Spleen (tissue), 11 donors: ENCODE measurements around the gene HGS. TPM values are rescaled to one million over a fixed set of nuclear protein-coding genes. Genes with fewer than 3 reads are reported as not detected.
A peak's percentile ranks its signal among the peaks of the same experiment; 100 is the strongest.

Experiments used
- DNase-seq: peaks from one replicate; pipeline ENCODE4 v3.0.0-alpha.2; 2020
- H3K27ac ChIP-seq, 8 donors: fragments of 200-600 bp; sonication (generic) in 7 of 8; 1 replicate in 4 of 8; 2 replicates in 4 of 8; pipeline versions ENCODE4 v1.5.0 to v1.8.0; 2016 to 2021; ENCODE audit warnings: inconsistent platforms in 4 of 8, mild to moderate bottlenecking in 4 of 8, moderate library complexity in 1 of 8
- H3K27me3 ChIP-seq, 7 donors: fragments of 200-600 bp; sonication (generic) in 6 of 7; replicated peaks in 1 of 7; 1 replicate in 4 of 7; 2 replicates in 3 of 7; pipeline versions ENCODE4 v1.5.0 to v1.8.0; 2016 to 2021; ENCODE audit warnings: inconsistent platforms in 3 of 7, mild to moderate bottlenecking in 1 of 7
- H3K36me3 ChIP-seq, 6 donors: fragments of 200-600 bp; sonication (generic) in 5 of 6; 1 replicate in 4 of 6; 2 replicates in 2 of 6; pipeline versions ENCODE4 v1.5.0 to v1.8.0; 2016 to 2021; ENCODE audit warnings: inconsistent platforms in 2 of 6
- H3K4me1 ChIP-seq, 6 donors: fragments of 200-600 bp; sonication (generic) in 5 of 6; 1 replicate in 3 of 6; 2 replicates in 3 of 6; pipeline versions ENCODE4 v1.5.0 to v1.8.0; 2016 to 2021; ENCODE audit warnings: inconsistent platforms in 3 of 6
- H3K4me3 ChIP-seq, 8 donors: fragments of 200-600 bp; sonication (generic) in 7 of 8; 1 replicate in 4 of 8; 2 replicates in 4 of 8; pipeline versions ENCODE4 v1.5.0 to v1.8.0; 2016 to 2021; ENCODE audit warnings: inconsistent platforms in 4 of 8, mild to moderate bottlenecking in 4 of 8, moderate library complexity in 2 of 8
- H3K9me3 ChIP-seq, 8 donors: fragments of 200-600 bp; sonication (generic) in 7 of 8; 1 replicate in 4 of 8; 2 replicates in 4 of 8; pipeline versions ENCODE4 v1.5.0 to v1.8.0; 2016 to 2021; ENCODE audit warnings: inconsistent platforms in 4 of 8
- POLR2A ChIP-seq, 3 donors: fragments of 450-650 bp; IDR thresholded peaks; one replicate each; pipeline ENCODE4 v1.5.1; 2017; ENCODE audit warnings: antibody characterized with exemption in 3 of 3, mild to moderate bottlenecking in 1 of 3
- POLR2AphosphoS5 ChIP-seq, 3 donors: sonication (generic); formaldehyde crosslinking; IDR thresholded peaks; one replicate each; pipeline ENCODE4 v1.5.1; 2017; ENCODE audit warnings: antibody characterized with exemption in 3 of 3
- WGBS, 5 donors: extraction: QIAGEN DNeasy Blood & Tissue Kit in 3 of 5; methylation state at CpG; one replicate each; pipeline versions ENCODE4 v1.1.5 to v1.1.7; 2013 to 2018; 5-methylcytosine and 5-hydroxymethylcytosine counted together
- intact Hi-C: fragments of 100-400 bp; cut with DNase I; formaldehyde crosslinking; loops from one replicate; pipeline ENCODE4 v1.15.0; 2023; ENCODE audit warnings: low total_unique reads
- microRNA-seq, 3 donors: library from miRNA; unstranded; fragments of <30 nt; microRNA quantifications; one replicate each; pipeline versions ENCODE4 to v1.1.0, GENCODE V29; 2019 to 2020
- polyA plus RNA-seq, 3 donors: library from polyadenylated mRNA; stranded (reverse); fragments of 200-250 nt; gene quantifications; one replicate each; pipeline ENCODE4 v1.2.1, GENCODE V29; 2013
- small RNA-seq, 4 donors: library from RNA; depleted of rRNA; stranded (forward); fragments of <200 nt; gene quantifications; one replicate each; pipeline ENCODE3, GENCODE V24; 2016
- total RNA-seq, 7 donors: library from RNA; depleted of rRNA in 3 of 7; stranded (reverse); fragments of >200 nt in 3 of 7; fragmentation: NEBNext Ultra II Directional in 4 of 7; extraction: Animal tissue kit (Norgen Biotek cat#: 25700) in 4 of 7; gene quantifications; one replicate each; pipeline versions ENCODE4 v1.1.0 to v1.2.1, GENCODE V29; 2016 to 2021
- TF ChIP-seq, protein P1 (sequence below), 11 experiments: fragments of 200-600 bp in 7 of 11; fragments of 450-650 bp in 4 of 11; sonication (generic) in 4 of 11; IDR thresholded peaks in 8 of 11; conservative IDR thresholded peaks in 3 of 11; 1 replicate in 7 of 11; 2 replicates in 4 of 11; pipeline versions ENCODE4 v1.4.0 to v1.8.0; 2016 to 2021; ENCODE audit warnings: antibody characterized with exemption in 11 of 11, inconsistent platforms in 4 of 11, mild to moderate bottlenecking in 1 of 11
- donor health status: healthy with polysubstance abuse.
- donor health status: DM: no; HTN: no; CAD: no; lungs with moderate emphysema.
- donor health status: DM: no; HTN: no; CAD: no.
- donor health status: Bipolar disorder and iron deficiency.
- donor health status: healthy.
- donor health status: DM: no; HTN: no; CAD: no.
- donor health status: DM: yes; HTN: yes; CAD: no.

The HGS gene
- total and polyA plus RNA-seq, 10 donors, result 61.3 to 134 (median 106) TPM

GRCh38 chr17:81740395-81740961, 56.7 kb downstream of the HGS start:
- Histone ChIP-seq H3K4me3 (peak overlapping the region in 1 of 8 donors; percentile 1), H3K27me3 (peaks cover 0 to 27% (median 0%) of the 10 kb centered on the region in 7 donors), H3K4me1 (peaks cover 0 to 28% (median 15%) of the 10 kb centered on the region in 6 donors), H3K9me3 (no peaks in the 10 kb centered on the region), H3K36me3 (no peaks in the 10 kb centered on the region), H3K27ac (peak overlapping the region in 4 of 8 donors; percentile 14 to 62 (median 48))
- TF ChIP-seq, protein P1, sequence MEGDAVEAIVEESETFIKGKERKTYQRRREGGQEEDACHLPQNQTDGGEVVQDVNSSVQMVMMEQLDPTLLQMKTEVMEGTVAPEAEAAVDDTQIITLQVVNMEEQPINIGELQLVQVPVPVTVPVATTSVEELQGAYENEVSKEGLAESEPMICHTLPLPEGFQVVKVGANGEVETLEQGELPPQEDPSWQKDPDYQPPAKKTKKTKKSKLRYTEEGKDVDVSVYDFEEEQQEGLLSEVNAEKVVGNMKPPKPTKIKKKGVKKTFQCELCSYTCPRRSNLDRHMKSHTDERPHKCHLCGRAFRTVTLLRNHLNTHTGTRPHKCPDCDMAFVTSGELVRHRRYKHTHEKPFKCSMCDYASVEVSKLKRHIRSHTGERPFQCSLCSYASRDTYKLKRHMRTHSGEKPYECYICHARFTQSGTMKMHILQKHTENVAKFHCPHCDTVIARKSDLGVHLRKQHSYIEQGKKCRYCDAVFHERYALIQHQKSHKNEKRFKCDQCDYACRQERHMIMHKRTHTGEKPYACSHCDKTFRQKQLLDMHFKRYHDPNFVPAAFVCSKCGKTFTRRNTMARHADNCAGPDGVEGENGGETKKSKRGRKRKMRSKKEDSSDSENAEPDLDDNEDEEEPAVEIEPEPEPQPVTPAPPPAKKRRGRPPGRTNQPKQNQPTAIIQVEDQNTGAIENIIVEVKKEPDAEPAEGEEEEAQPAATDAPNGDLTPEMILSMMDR (IDR thresholded peaks at IDR 0.05 in 8 of 11, conservative IDR thresholded peaks at IDR 0.05 in 3 of 11), result no peak
- TF ChIP-seq POLR2AphosphoS5 (IDR thresholded peaks at IDR 0.05), result peak in 2 of 3 donors; percentile 55 to 69
- no peak for TF ChIP-seq POLR2A (IDR thresholded peaks at IDR 0.05)
- intact Hi-C loops, result no loop called here
- DNase-seq, result peak; percentile 74
- WGBS, 5 donors, result 7 to 29% (median 18%) methylated on average over 19 to 28 of the region's 28 CpGs

DNA sequence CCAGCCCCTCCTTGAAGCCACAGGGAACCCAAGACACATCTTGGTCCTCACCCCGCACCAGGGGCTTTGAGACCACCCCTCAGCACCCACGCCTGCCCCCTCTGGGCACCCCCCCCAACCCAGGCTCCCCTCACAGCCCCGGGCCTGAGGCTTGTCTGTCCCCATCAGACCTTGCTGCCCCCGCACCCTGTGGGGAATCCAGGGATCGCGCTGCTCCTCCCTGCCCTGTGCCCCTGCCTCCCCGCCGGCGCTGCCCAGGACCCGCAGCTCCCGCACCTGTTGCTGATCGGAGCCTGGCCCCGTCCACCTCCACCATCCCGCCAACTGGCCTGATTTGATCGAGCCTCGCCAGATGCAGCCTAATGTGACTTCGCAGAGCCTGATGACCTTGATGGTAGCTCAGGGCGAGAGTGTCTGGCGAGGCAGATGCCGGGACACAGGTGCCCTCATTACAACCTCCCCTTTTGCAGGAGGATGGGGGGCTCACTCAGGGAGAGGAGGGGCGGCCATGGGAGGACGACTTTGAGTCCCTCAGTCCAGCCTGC, 57.3 kb downstream of the HGS start:
- TF ChIP-seq, protein P1 (IDR thresholded peaks at IDR 0.05 in 8 of 11, conservative IDR thresholded peaks at IDR 0.05 in 3 of 11), result no peak
- TF ChIP-seq POLR2A (IDR thresholded peaks at IDR 0.05), result no peak
- TF ChIP-seq POLR2AphosphoS5 (IDR thresholded peaks at IDR 0.05), result no peak
- 35 to 57% (median 44%) methylated on average over 13 to 22 of the region's 22 CpGs for WGBS, 5 donors
- Histone ChIP-seq H3K4me3 (peak overlapping the region in 1 of 8 donors; percentile 1), H3K27ac (peak overlapping the region in 2 of 8 donors; percentile 52 to 62), H3K9me3 (no peaks in the 10 kb centered on the region), H3K27me3 (peaks cover 0 to 23% (median 0%) of the 10 kb centered on the region in 7 donors), H3K36me3 (no peaks in the 10 kb centered on the region), H3K4me1 (peaks cover 0 to 22% (median 12%) of the 10 kb centered on the region in 6 donors)
- DNase-seq, result no peak
- intact Hi-C loops, result no loop called here

- no peaks in the 10 kb centered on the region for H3K36me3 ChIP-seq
- H3K4me1 ChIP-seq, result peaks cover 0 to 20% (median 11%) of the 10 kb centered on the region in 6 donors
- TF ChIP-seq, protein P1 (IDR thresholded peaks at IDR 0.05 in 8 of 11, conservative IDR thresholded peaks at IDR 0.05 in 3 of 11), result no peak
- TF ChIP-seq POLR2AphosphoS5 (IDR thresholded peaks at IDR 0.05) (no peak), POLR2A (IDR thresholded peaks at IDR 0.05) (no peak)
- intact Hi-C loops, result no loop called here
- 57 to 69% (median 64%) methylated on average over 16 to 26 of the region's 26 CpGs for WGBS, 5 donors
- no peak overlapping the region for H3K4me3 ChIP-seq
- H3K27ac ChIP-seq, result peak overlapping the region in 1 of 8 donors; percentile 62
- H3K27me3 ChIP-seq, result peaks cover 0 to 20% (median 0%) of the 10 kb centered on the region in 7 donors
- H3K9me3 ChIP-seq, result no peaks in the 10 kb centered on the region
- no peak for DNase-seq
Measured at GRCh38 chr17:81741594-81742452, 58.0 kb downstream of the HGS start.

Small RNAs within 50 kb of the gene (microRNA-seq; reads per million reads assigned to microRNA genes)
- 0 to 2.1 (median 0.72) reads per million in 3 donors for gene MIR6786

Small RNAs within 50 kb of the gene (small RNA-seq; reads per million reads assigned to genes)
- 0 to 0.14 (median 0.04) reads per million in 4 donors for gene MIR6786

Other genes starting within 250 kb of the HGS start
- gene ACTG1, start 171.2 kb upstream of the HGS start, total RNA-seq, result 1,000 to 10,000 TPM; 1,726 to 6,270 (median 2,803) TPM
- gene ACTG1, start 171.2 kb upstream of the HGS start, polyA plus RNA-seq, result 1,000 to 10,000 TPM; 1,119 to 1,902 (median 1,793) TPM
- gene FSCN2, start 155.6 kb upstream of the HGS start, total RNA-seq, result 1 to 10 TPM; 1.2 to 4.0 (median 2.8) TPM
- 1 to 10 TPM in 1 of 3 donors, under 1 TPM in 2; 0.41 to 2.6 (median 0.76) TPM for gene FSCN2, start 155.6 kb upstream of the HGS start, polyA plus RNA-seq
- gene FAAP100, start 131.7 kb upstream of the HGS start, total RNA-seq, result 10 to 100 TPM; 36.8 to 59.2 (median 50.2) TPM
- gene FAAP100, start 131.7 kb upstream of the HGS start, polyA plus RNA-seq, result 10 to 100 TPM; 32.2 to 77.2 (median 52.0) TPM
- 100 to 1,000 TPM in 4 of 7 donors, 10 to 100 TPM in 3; 68.8 to 130 (median 101) TPM for gene NPLOC4, start 46.9 kb upstream of the HGS start, total RNA-seq
- 10 to 100 TPM; 19.3 to 42.8 (median 32.2) TPM for gene NPLOC4, start 46.9 kb upstream of the HGS start, polyA plus RNA-seq
- gene TSPAN10, start 46.8 kb upstream of the HGS start, total RNA-seq, result 1 to 10 TPM in 3 of 7 donors, under 1 TPM in 2, not detected in 2; 0.37 to 1.4 (median 1.1) TPM
- 1 to 10 TPM in 2 of 3 donors, under 1 TPM in 1; 0.83 to 3.0 (median 2.9) TPM for gene TSPAN10, start 46.8 kb upstream of the HGS start, polyA plus RNA-seq
- gene PDE6G, start 27.5 kb upstream of the HGS start, total RNA-seq, result 10 to 100 TPM in 6 of 7 donors, 1 to 10 TPM in 1; 6.7 to 26.8 (median 16.4) TPM
- gene PDE6G, start 27.5 kb upstream of the HGS start, polyA plus RNA-seq, result 10 to 100 TPM; 17.8 to 27.0 (median 25.8) TPM
- 10 to 100 TPM; 29.4 to 53.8 (median 32.1) TPM for gene OXLD1, start 17.4 kb upstream of the HGS start, total RNA-seq
- gene OXLD1, start 17.4 kb upstream of the HGS start, polyA plus RNA-seq, result 100 to 1,000 TPM; 102 to 110 (median 106) TPM
- 10 to 100 TPM; 10.7 to 24.2 (median 19.0) TPM for gene CCDC137, start 17.3 kb upstream of the HGS start, total RNA-seq
- 10 to 100 TPM; 20.7 to 40.1 (median 21.4) TPM for gene CCDC137, start 17.3 kb upstream of the HGS start, polyA plus RNA-seq
- 10 to 100 TPM; 22.5 to 36.6 (median 29.1) TPM for gene ARL16, start 214 bp upstream of the HGS start, total RNA-seq
- gene ARL16, start 214 bp upstream of the HGS start, polyA plus RNA-seq, result 10 to 100 TPM; 56.0 to 93.5 (median 79.8) TPM
- 10 to 100 TPM; 36.2 to 68.5 (median 43.2) TPM for gene MRPL12, start 19.4 kb downstream of the HGS start, total RNA-seq
- gene MRPL12, start 19.4 kb downstream of the HGS start, polyA plus RNA-seq, result 100 to 1,000 TPM in 2 of 3 donors, 10 to 100 TPM in 1; 71.7 to 160 (median 121) TPM
- 1 to 10 TPM; 2.9 to 7.5 (median 3.7) TPM for gene SLC25A10, start 28.3 kb downstream of the HGS start, total RNA-seq
- gene SLC25A10, start 28.3 kb downstream of the HGS start, polyA plus RNA-seq, result 1 to 10 TPM; 4.7 to 7.7 (median 6.9) TPM
- under 1 TPM in 1 of 7 donors, not detected in 6; 0.37 TPM for gene GCGR, start 120.1 kb downstream of the HGS start, total RNA-seq
- gene GCGR, start 120.1 kb downstream of the HGS start, polyA plus RNA-seq, result under 1 TPM; 0.06 to 0.15 (median 0.13) TPM
- gene MCRIP1, start 149.3 kb downstream of the HGS start, total RNA-seq, result 10 to 100 TPM; 47.5 to 71.3 (median 52.6) TPM
- gene MCRIP1, start 149.3 kb downstream of the HGS start, polyA plus RNA-seq, result 100 to 1,000 TPM in 2 of 3 donors, 10 to 100 TPM in 1; 75.9 to 182 (median 111) TPM
- gene PPP1R27, start 151.0 kb downstream of the HGS start, total RNA-seq, result not detected
- under 1 TPM in 2 of 3 donors, not detected in 1; 0.09 to 0.39 TPM for gene PPP1R27, start 151.0 kb downstream of the HGS start, polyA plus RNA-seq
- 1,000 to 10,000 TPM in 3 of 7 donors, 100 to 1,000 TPM in 4; 561 to 1,208 (median 823) TPM for gene P4HB, start 176.5 kb downstream of the HGS start, total RNA-seq
- 100 to 1,000 TPM; 161 to 366 (median 188) TPM for gene P4HB, start 176.5 kb downstream of the HGS start, polyA plus RNA-seq
- 100 to 1,000 TPM; 155 to 392 (median 293) TPM for gene ARHGDIA, start 187.3 kb downstream of the HGS start, total RNA-seq
- gene ARHGDIA, start 187.3 kb downstream of the HGS start, polyA plus RNA-seq, result 100 to 1,000 TPM; 131 to 261 (median 137) TPM
- gene ALYREF, start 207.6 kb downstream of the HGS start, total RNA-seq, result 10 to 100 TPM; 31.5 to 70.0 (median 50.7) TPM
- 10 to 100 TPM; 23.6 to 56.6 (median 45.7) TPM for gene ALYREF, start 207.6 kb downstream of the HGS start, polyA plus RNA-seq
- gene ANAPC11, start 207.7 kb downstream of the HGS start, total RNA-seq, result 10 to 100 TPM; 52.9 to 99.4 (median 54.9) TPM
- gene ANAPC11, start 207.7 kb downstream of the HGS start, polyA plus RNA-seq, result 100 to 1,000 TPM; 113 to 184 (median 179) TPM
- gene NPB, start 218.2 kb downstream of the HGS start, total RNA-seq, result 1 to 10 TPM in 3 of 7 donors, under 1 TPM in 3, not detected in 1; 0.23 to 2.9 (median 0.74) TPM
- 1 to 10 TPM; 2.2 to 4.8 (median 3.0) TPM for gene NPB, start 218.2 kb downstream of the HGS start, polyA plus RNA-seq
- 10 to 100 TPM; 12.5 to 25.5 (median 14.6) TPM for gene PCYT2, start 227.4 kb downstream of the HGS start, total RNA-seq
- 10 to 100 TPM; 16.1 to 22.7 (median 19.4) TPM for gene PCYT2, start 227.4 kb downstream of the HGS start, polyA plus RNA-seq
- 10 to 100 TPM; 34.5 to 53.1 (median 37.5) TPM for gene SIRT7, start 234.2 kb downstream of the HGS start, total RNA-seq
- gene SIRT7, start 234.2 kb downstream of the HGS start, polyA plus RNA-seq, result 10 to 100 TPM; 28.5 to 54.5 (median 54.2) TPM
- gene MAFG, start 243.7 kb downstream of the HGS start, total RNA-seq, result 10 to 100 TPM; 22.3 to 41.4 (median 24.2) TPM
- 10 to 100 TPM in 1 of 3 donors, 1 to 10 TPM in 2; 3.2 to 14.2 (median 3.7) TPM for gene MAFG, start 243.7 kb downstream of the HGS start, polyA plus RNA-seq